MCF 10A (cell line): ENCODE results near the gene IRF6. TPM values are rescaled to one million over a fixed set of nuclear protein-coding genes. Genes with fewer than 3 reads are reported as not detected.
A peak's percentile ranks its signal among the peaks of the same experiment; 100 is the strongest.

Source experiments
- BruUV-seq: library from RNA; stranded (reverse); fragments of 400-500 nt; replicated peaks from 2 replicates; lab custom pipeline; 2021; lab: Mats Ljungman, UMichigan
- CTCF ChIA-PET: fragments of 300-600 bp; sonication (Branson Sonifier 250); formaldehyde crosslinking; extraction: SDS; loops from one replicate; lab custom pipeline; 2021; ENCODE audit warnings: antibody characterized with exemption, inconsistent platforms; lab: Yijun Ruan, JAX
- POLR2A ChIA-PET: fragments of 300-600, 350-650 bp; sonication (Branson Sonifier 250); formaldehyde crosslinking; extraction: SDS; loops from one replicate; lab custom pipeline; 2020; ENCODE audit warnings: antibody characterized with exemption, inconsistent platforms; lab: Yijun Ruan, JAX
- DNase-seq: peaks from one replicate; pipeline ENCODE4 v3.0.0-alpha.2; 2018; ENCODE audit not compliant: unreplicated experiment
- H3K27ac Mint-ChIP-seq: one replicate; pipeline ENCODE4 v1.8.0; 2022; ENCODE audit warnings: mild to moderate bottlenecking, low read depth, mixed read lengths; ENCODE audit not compliant: unreplicated experiment
- H3K27me3 Mint-ChIP-seq: one replicate; pipeline ENCODE4 v1.8.0; 2022; ENCODE audit warnings: mixed read lengths; ENCODE audit not compliant: insufficient read depth, unreplicated experiment
- H3K36me3 Mint-ChIP-seq: one replicate; pipeline ENCODE4 v1.8.0; 2022; ENCODE audit warnings: mild to moderate bottlenecking, moderate library complexity, mixed read lengths; ENCODE audit not compliant: insufficient read depth, unreplicated experiment
- H3K4me1 Mint-ChIP-seq: one replicate; pipeline ENCODE4 v1.8.0; 2022; ENCODE audit warnings: mixed read lengths; ENCODE audit not compliant: insufficient read depth, unreplicated experiment
- H3K4me3 Mint-ChIP-seq: one replicate; pipeline ENCODE4 v1.8.0; 2022; ENCODE audit warnings: mild to moderate bottlenecking, moderate library complexity, mixed read lengths; ENCODE audit not compliant: unreplicated experiment
- H3K9me3 Mint-ChIP-seq: one replicate; pipeline ENCODE4 v1.8.0; 2022; ENCODE audit warnings: mixed read lengths; ENCODE audit not compliant: unreplicated experiment
- CTCF ChIP-seq: fragments of 200-600 bp; IDR thresholded peaks from one replicate; pipeline ENCODE4 v1.8.0; 2022; ENCODE audit warnings: antibody characterized with exemption, mild to moderate bottlenecking; ENCODE audit not compliant: unreplicated experiment
- intact Hi-C: fragments of 100-400 bp; cut with micrococcal nuclease; formaldehyde crosslinking; loops from 2 replicates; pipeline ENCODE4 v1.14.1; 2022
- total RNA-seq: library from RNA; stranded (reverse); gene quantifications from 2 replicates; pipeline ENCODE4 v1.2.3, GENCODE V29; 2022

The IRF6 gene
- total RNA-seq, 1 experiment from 2014 or later = 106 TPM

DNA sequence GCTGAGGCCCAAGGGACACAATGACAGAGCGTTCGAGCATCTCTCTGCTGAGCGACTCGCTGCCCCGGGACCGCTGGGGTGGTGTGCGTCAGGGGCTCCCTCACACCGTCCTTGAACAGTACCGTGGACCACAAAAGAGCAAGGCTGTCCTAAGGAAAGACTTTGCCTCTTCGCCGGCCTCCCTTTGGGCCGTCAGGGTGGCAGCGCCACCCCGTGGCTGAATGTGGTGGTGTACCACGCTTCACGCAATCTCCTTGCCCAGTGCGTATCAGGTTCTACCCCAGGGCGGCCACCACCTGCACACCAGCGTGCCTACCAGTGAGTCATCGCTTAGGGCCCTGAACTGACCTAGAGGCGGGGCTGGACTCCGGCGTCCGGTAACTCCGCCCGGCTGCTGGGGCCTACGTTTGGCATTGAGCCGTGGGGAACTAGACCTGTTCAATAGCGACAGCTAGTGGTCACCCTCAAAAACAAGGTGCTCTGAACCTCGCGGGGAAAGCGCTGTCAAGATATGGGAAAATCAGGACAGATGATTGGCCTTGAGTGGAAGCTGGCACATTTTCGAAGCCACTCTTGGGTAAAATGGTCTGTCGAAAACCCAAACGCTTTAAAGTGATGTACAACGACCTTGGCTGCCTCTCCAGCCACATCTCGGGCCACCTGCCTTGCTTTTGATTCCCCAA is 58.2 kb downstream of the IRF6 start:
- H3K4me3 Mint-ChIP-seq = no peak overlapping the region

GRCh38 chr1:209746451-209747165 is 59.3 kb downstream of the IRF6 start:
- ChIA-PET POLR2A (interaction anchor here (0.7 to 2.2 kb wide), 4 partner anchors 94 to 177 kb away, joined by 3 to 10 read pairs (median 3); no protein-coding TSS in a partner anchor), CTCF (interaction anchor here (0.6 to 14.7 kb wide), 29 partner anchors 9 to 216 kb away, joined by 3 to 227 read pairs (median 5); partner anchors contain the start of genes CAMK1G, HSD11B1, LAMB3 and TRAF3IP3)
- H3K27ac Mint-ChIP-seq = no peak overlapping the region
- H3K36me3 Mint-ChIP-seq = no peaks in the 10 kb centered on the region
- no peak for TF ChIP-seq CTCF
- intact Hi-C loops = loop anchor here (1.0 to 2.0 kb wide), 5 partner anchors 52 to 177 kb away; partner anchors contain the start of gene LAMB3
- no peak for DNase-seq
- H3K27me3 Mint-ChIP-seq = no peaks in the 10 kb centered on the region
- no TSS peak for BruUV-seq
- H3K9me3 Mint-ChIP-seq = no peaks in the 10 kb centered on the region
- no peak overlapping the region for H3K4me3 Mint-ChIP-seq
- H3K4me1 Mint-ChIP-seq = peaks cover 23% of the 10 kb centered on the region

More for the DNA sequence above, 58.2 kb downstream of the IRF6 start:
- no TSS peak for BruUV-seq
- Mint-ChIP-seq H3K9me3 (no peaks in the 10 kb centered on the region), H3K4me1 (peaks cover 23% of the 10 kb centered on the region), H3K27me3 (no peaks in the 10 kb centered on the region), H3K36me3 (no peaks in the 10 kb centered on the region), H3K27ac (no peak overlapping the region)
- POLR2A ChIA-PET = interaction anchor here (0.7 to 2.2 kb wide), 12 partner anchors 19 to 178 kb away, joined by 3 to 10 read pairs (median 4); partner anchors contain the start of gene IRF6
- peak; percentile 100 for DNase-seq
- CTCF ChIA-PET = interaction anchor here (0.6 to 14.7 kb wide), 65 partner anchors 12 to 1279 kb away, joined by 3 to 227 read pairs (median 6); partner anchors contain the start of genes C1orf74, CAMK1G, HSD11B1 and LAMB3
- TF ChIP-seq CTCF = peak; percentile 98
- intact Hi-C loops = loop anchor here (1.0 to 2.0 kb wide), 6 partner anchors 37 to 178 kb away; partner anchors contain the start of genes C1orf74 and LAMB3

DNA sequence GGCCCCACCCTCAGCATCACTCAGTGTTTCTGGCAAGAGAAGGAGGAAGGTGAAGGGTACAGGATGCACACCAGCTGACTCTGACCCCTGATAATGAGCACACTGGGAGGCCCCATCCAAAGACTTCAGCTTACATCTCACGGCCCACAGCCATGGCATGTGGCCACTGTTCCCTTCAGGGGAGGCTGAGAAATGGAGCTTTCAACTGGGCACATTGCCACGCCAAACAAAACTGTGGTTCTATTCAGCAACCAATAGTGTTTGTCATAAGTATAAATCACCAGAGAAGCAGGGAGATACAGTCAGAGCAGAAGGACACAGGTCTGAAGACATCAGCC is 62.8 kb downstream of the IRF6 start:
- POLR2A ChIA-PET = interaction anchor here (1.0 to 1.2 kb wide), 2 partner anchors 17 to 166 kb away, joined by 3 read pairs; no protein-coding TSS in a partner anchor
- no peak overlapping the region for H3K4me3 Mint-ChIP-seq
- peak; percentile 77 for DNase-seq
- CTCF ChIA-PET = interaction anchor here (0.5 to 14.7 kb wide), 8 partner anchors 13 to 786 kb away, joined by 3 to 227 read pairs (median 4); partner anchors contain the start of gene CAMK1G
- peaks cover 19% of the 10 kb centered on the region for H3K4me1 Mint-ChIP-seq
- no TSS peak for BruUV-seq
- no peaks in the 10 kb centered on the region for H3K9me3 Mint-ChIP-seq
- H3K36me3 Mint-ChIP-seq = no peaks in the 10 kb centered on the region
- H3K27me3 Mint-ChIP-seq = no peaks in the 10 kb centered on the region
- TF ChIP-seq CTCF = no peak
- no peak overlapping the region for H3K27ac Mint-ChIP-seq
- intact Hi-C loops = no loop called here
